Activated gamma-delta T cell treated with Interleukin-2 at 50 U/mL for 16 hours (primary cell): ENCODE results near the gene PHF20.
"Not testable (repeated sequence)": the region's sequence is repeated elsewhere in the genome, so short reads cannot be mapped to it uniquely, and the experiment has no call there.

Experiments used
- DNase-seq: peaks from one replicate; pipeline ENCODE4 v3.0.0-alpha.2; 2020

The PHF20 gene

GRCh38 chr20:35888657-35889056 lies 116.8 kb downstream of the PHF20 start:
- DNase-seq = no peak

- no peak for DNase-seq
These were observed 119.6 kb downstream of the PHF20 start for GRCh38 chr20:35891375-35891774.

- DNase-seq = no peak
These were observed 121.1 kb downstream of the PHF20 start for GRCh38 chr20:35892871-35893270.

- no peak for DNase-seq
These were observed 122.1 kb downstream of the PHF20 start for GRCh38 chr20:35893942-35894341.

GRCh38 chr20:35895516-35895915 lies 123.7 kb downstream of the PHF20 start:
- not testable (repeated sequence) for DNase-seq

DNA sequence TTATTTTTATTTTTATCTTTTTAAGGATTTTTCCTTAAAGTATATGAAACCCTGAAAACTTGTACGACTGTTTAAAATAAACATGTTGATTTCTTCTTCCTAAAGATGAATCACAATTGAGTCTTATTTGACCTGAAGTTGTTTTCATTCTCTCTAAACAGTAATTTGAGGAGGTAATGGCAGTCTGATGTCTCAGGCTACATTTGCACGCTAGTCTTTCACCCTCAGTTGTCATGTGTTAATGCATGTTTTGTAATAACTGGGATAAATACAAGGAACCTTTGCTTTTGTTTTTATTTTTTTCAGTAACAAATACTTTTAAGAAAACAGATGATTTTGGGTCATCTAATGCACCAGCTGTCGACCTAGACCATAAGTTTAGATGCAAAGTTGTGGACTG lies 127.2 kb downstream of the PHF20 start:
- DNase-seq = no peak

DNA sequence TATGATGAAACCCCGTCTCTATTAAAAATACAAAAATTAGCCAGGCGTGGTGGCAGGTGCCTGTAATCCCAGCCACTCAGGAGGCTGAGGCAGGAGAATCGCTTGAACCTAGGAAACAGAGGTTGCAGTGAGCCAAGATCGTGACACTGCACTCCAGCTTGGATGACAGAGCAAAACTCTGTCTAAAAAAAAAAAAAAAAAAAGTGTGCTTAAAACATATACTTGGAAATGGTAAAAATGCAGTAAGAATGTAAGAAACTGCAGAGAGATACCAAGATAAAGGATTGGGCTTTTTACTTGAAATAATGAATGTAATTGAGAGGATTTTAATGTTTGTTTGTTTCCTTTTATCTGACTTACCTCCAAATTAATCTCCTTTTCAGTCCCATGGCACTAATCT lies 129.4 kb downstream of the PHF20 start:
- DNase-seq = not testable (repeated sequence)

DNA sequence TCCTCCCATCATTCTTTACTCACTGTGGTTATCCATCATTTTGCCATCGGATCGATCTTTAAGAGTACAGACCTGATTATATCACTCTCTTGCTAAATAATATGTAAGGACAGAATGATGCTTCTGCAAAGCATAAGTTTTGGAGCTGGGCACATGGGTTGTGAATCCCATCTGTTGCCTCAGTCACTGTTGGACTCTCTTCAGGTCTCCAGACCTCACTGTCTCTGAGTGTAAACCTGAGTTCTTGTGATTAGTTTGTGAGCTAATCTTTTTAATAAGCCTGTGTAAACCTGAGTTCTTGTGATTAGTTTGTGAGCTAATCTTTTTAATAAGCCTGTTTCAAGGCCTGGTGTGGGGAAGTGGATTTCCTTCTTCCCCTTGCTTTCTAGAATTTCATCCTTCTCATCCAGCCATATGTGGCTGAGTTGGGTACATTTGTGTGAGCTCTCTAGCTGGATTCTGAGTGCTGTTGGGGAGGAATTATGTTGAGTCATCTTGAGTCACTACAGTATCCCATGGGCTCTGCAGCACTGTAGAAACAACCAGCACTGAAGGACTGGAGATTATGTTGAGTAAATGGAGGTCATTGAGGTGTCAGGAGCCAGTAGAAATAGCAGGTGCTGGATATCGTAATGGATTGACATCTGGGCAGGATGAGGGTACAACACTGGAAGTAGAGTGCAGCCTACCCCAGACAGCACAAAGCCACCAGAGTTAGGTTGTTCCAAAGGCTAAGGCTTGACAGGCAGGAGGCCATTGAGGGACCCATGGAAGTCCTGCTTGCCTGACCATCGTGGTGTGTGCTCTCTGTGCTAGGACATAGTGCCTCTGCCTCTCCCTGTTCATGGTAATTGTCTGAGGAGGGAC lies 130.1 kb downstream of the PHF20 start:
- DNase-seq = no peak

- no peak for DNase-seq
These were observed 130.7 kb downstream of the PHF20 start for GRCh38 chr20:35902545-35902941.

GRCh38 chr20:35903843-35904242 lies 132.0 kb downstream of the PHF20 start:
- DNase-seq = no peak

DNA sequence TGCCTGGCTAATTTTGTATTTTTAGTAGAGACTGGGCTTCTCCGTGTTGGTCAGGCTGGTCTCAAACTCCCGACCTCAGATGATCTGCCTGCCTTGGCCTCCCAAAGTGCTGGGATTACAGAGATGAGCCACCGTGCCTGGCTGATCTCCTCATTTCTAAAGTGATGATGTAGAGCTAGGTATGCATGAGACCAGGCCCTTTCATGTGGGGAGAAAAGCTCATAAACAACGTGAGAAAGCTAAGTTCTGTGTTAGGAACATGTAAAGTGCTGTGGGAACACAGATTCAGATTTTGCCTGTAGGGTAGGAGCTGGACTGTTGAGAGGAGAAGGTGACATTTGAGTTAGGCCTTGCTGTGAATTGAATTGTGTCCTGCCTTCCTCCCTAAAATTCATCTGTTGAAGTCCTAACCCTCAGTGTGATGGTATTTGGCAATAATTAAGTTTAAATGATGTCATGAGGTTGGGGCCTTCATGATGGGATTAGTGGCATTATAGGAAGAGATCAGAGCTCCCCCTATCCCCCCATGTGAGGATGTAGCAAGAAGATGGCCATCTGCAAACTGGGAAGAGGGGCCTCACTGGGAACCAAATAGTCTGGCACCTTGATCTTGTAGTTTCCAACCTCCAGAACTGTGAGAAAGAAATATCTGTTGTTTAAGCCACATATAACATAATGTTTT lies 133.3 kb downstream of the PHF20 start:
- DNase-seq = no peak

DNA sequence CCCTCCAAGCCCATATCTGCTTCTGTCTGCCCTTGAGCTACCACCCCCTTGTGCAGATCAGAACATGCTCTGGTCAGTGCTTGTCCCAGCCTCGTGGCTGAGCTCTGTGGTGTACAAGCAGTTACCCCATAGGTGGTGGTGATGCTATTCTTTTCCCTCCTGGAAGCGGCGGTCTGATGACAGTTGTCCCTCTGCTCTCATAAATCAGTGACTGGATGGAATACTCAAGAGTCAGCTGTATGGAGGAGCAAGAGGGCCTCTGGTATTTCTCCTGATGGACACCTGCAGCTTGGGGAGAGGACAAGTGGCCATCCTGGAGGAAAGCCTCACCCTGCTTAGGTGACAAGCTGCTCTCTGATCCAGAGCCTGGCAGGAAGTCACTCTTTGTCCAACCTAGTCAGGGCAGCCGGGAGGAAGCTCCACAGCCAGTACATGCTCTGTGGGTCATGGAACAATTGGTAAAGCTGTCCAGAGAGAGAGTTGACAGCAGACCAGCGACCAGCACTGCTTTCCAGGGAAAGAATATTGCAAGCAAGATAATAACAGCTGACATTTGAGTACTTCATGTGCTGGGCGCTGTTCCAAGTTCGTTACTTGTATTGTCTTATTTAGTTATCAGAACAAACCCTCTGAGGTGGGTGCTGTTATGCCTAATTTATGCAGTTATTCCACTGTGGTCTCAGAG lies 135.3 kb downstream of the PHF20 start:
- DNase-seq = no peak

- DNase-seq = no peak
These were observed 136.2 kb downstream of the PHF20 start for GRCh38 chr20:35908007-35908406.

- no peak for DNase-seq
These were observed 137.4 kb downstream of the PHF20 start for GRCh38 chr20:35909176-35909575.

- no peak for DNase-seq
These were observed 138.0 kb downstream of the PHF20 start for GRCh38 chr20:35909796-35910195.

GRCh38 chr20:35910254-35910653 lies 138.4 kb downstream of the PHF20 start:
- no peak for DNase-seq

GRCh38 chr20:35912881-35913280 lies 141.1 kb downstream of the PHF20 start:
- DNase-seq = no peak

DNA sequence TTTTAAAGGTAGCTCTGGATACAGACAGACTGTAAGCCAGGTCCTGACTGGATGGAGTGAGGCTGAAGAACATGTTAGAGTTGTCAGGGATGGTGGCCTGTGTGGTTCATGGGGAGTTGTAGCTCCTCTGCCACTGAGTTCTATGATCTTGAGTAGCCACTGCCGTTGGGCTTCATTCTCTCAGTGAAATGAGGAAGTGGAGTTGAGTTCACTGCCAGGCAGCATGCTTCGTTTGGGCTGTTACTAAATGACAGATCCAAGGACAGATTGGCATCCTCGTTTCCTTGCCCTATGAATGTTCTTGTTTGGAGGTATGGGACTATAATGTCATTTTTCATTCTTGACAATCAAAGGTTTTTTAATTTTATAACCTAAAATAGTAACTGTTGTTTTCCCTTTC lies 145.3 kb downstream of the PHF20 start:
- no peak for DNase-seq

DNA sequence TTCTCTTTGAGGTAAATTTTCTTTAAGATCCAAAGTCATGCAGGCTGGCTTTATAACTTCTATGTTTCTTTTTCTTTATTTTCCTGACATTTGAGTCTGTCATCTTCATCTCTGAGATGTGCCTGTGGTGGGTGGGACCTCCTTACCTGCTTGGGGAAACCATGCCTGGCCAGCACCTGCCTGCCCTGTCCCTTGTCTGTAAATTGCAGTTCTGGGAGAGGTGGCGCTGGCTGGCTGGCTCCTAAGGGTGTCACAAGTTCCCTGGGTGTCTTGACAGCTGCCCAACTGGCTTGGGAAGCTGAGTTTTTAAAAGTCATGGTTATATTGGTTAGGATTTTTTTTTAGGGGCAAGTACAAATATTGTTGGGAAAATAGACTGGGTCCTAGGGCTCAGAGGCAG lies 146.2 kb downstream of the PHF20 start:
- DNase-seq = no peak

DNA sequence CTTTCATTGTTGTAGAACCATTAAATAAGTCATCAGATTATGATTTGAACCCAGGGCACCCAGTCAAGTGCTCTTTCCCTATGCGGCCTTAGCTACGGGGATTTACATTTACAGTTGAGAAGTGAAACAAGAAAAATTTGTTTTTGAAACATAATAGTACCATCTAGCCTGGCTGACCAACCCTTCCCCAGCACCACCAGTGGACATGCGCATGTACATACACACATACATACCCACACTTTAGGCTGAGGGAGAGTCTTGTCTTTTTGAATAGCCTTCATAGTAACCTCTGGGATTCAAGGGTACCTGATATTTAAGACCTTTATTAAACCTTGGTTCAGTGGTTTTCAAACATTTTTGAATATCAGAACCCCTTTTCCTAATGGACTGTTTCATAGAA lies 148.7 kb downstream of the PHF20 start:
- no peak for DNase-seq

- no peak for DNase-seq
These were observed 157.5 kb downstream of the PHF20 start for GRCh38 chr20:35929301-35929700.

DNA sequence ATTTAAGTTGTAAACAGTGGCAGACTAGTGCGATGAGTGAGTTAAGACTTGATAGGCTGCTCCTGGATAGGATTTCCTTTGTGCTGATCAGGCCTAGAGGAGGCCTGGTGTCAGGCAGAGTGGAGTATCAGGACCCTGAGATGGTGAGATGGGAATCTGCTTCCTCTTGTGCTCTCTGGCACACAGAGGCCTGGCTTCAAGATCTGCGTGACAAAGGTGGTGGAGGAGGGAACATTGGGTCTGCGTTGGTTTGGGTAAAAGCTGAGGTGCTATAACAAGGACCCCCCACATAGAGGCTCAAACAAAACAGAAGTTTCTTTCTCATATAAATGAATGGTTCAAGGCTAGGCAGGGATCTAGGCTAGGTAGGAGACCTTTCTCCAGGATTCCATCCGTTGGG lies 162.2 kb downstream of the PHF20 start:
- DNase-seq = no peak

GRCh38 chr20:35939264-35939663 lies 167.4 kb downstream of the PHF20 start:
- no peak for DNase-seq

DNA sequence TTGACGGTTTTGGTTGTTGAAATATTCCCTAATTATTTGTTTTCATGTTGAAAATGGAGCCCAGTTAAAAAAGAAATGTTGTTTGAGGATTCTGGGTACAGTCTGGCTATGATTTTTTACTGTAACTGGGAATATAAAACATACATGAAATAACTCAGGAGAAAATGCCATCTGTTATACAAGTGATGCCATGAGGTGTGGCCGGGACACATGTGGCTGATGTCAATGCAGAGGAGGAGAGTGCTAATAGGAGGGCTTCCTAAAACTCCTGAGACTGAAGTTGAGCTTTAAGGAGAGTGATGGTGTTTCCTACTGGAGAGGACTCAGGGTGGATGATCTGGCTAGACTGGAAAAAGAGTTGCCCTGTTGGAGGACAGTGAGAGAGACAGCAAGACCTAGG lies 169.8 kb downstream of the PHF20 start:
- no peak for DNase-seq
